ENCODE results near the gene ROBO1. TPM values are rescaled to one million over a fixed set of nuclear protein-coding genes. Genes with fewer than 3 reads are reported as not detected.

The ROBO1 gene
- total RNA-seq, 2 experiments from 2014 or later = 0.36 to 0.69 TPM

- no peak overlapping the region for H3K27ac ChIP-seq (ENCODE audit: low read depth in 1 of 2, low read length in 2 of 2)
- Mint-ChIP-seq H3K4me3 (no peak overlapping the region), H3K27ac (no peak overlapping the region), H3K9me3 (no peaks in the 10 kb centered on the region), H3K4me1 (ENCODE audit: low read depth) (no peaks in the 10 kb centered on the region), H3K36me3 (ENCODE audit: low read depth) (no peaks in the 10 kb centered on the region), H3K27me3 (no peaks in the 10 kb centered on the region)
- H3K4me1 ChIP-seq (ENCODE audit: insufficient read depth, low read length) = no peaks in the 10 kb centered on the region
- no peak for TF ChIP-seq CTCF (IDR thresholded peaks at IDR 0.05)
- intact Hi-C loops (cut with DNase I, micrococcal nuclease) = no loop called here
- no peak for DNase-seq
- ChIA-PET POLR2A (no interaction called here), CTCF (no interaction called here)
- peaks cover 0 to 9% of the 10 kb centered on the region in 2 experiments for H3K9me3 ChIP-seq (ENCODE audit: control insufficient read depth in 1 of 2, insufficient read depth in 1 of 2, low read length in 2 of 2)
- ATAC-seq (ENCODE audit: poor library complexity) = no peak
- no peak overlapping the region for H3K4me3 ChIP-seq (ENCODE audit: low read length)
- H3K27me3 ChIP-seq (ENCODE audit: control insufficient read depth in 1 of 2, insufficient read depth in 2 of 2, low read length in 2 of 2) = no peaks in the 10 kb centered on the region
- no peaks in the 10 kb centered on the region for H3K36me3 ChIP-seq (ENCODE audit: insufficient read depth, low read length)
Observed at GRCh38 chr3:78911394-78911793, 856.4 kb downstream of the ROBO1 start.

GRCh38 chr3:78908236-78908635 is 859.6 kb downstream of the ROBO1 start:
- Histone ChIP-seq H3K4me1 (ENCODE audit: insufficient read depth, low read length) (no peaks in the 10 kb centered on the region), H3K27ac (ENCODE audit: low read depth in 1 of 2, low read length in 2 of 2) (no peak overlapping the region), H3K27me3 (ENCODE audit: control insufficient read depth in 1 of 2, insufficient read depth in 2 of 2, low read length in 2 of 2) (no peaks in the 10 kb centered on the region), H3K36me3 (ENCODE audit: insufficient read depth, low read length) (no peaks in the 10 kb centered on the region), H3K9me3 (ENCODE audit: control insufficient read depth in 1 of 2, insufficient read depth in 1 of 2, low read length in 2 of 2) (no peaks in the 10 kb centered on the region), H3K4me3 (ENCODE audit: low read length) (no peak overlapping the region)
- ChIA-PET POLR2A (no interaction called here), CTCF (no interaction called here)
- Mint-ChIP-seq H3K9me3 (no peaks in the 10 kb centered on the region), H3K4me3 (no peak overlapping the region), H3K27me3 (no peaks in the 10 kb centered on the region), H3K36me3 (ENCODE audit: low read depth) (no peaks in the 10 kb centered on the region), H3K4me1 (ENCODE audit: low read depth) (no peaks in the 10 kb centered on the region), H3K27ac (no peak overlapping the region)
- intact Hi-C loops (cut with DNase I, micrococcal nuclease) = no loop called here
- TF ChIP-seq CTCF (IDR thresholded peaks at IDR 0.05) = no peak
- no peak for DNase-seq
- ATAC-seq (ENCODE audit: poor library complexity) = no peak

GRCh38 chr3:78907367-78907766 is 860.4 kb downstream of the ROBO1 start:
- DNase-seq (no peak), ATAC-seq (ENCODE audit: poor library complexity) (no peak)
- H3K27ac Mint-ChIP-seq = no peak overlapping the region
- no peak for TF ChIP-seq CTCF (IDR thresholded peaks at IDR 0.05)
- no peak overlapping the region for H3K4me3 ChIP-seq (ENCODE audit: low read length)
- ChIA-PET POLR2A (no interaction called here), CTCF (no interaction called here)
- H3K9me3 Mint-ChIP-seq = no peaks in the 10 kb centered on the region
- no peaks in the 10 kb centered on the region for H3K4me1 Mint-ChIP-seq (ENCODE audit: low read depth)
- intact Hi-C loops (cut with DNase I, micrococcal nuclease) = no loop called here
- H3K27ac ChIP-seq (ENCODE audit: low read depth in 1 of 2, low read length in 2 of 2) = no peak overlapping the region
- no peaks in the 10 kb centered on the region for H3K4me1 ChIP-seq (ENCODE audit: insufficient read depth, low read length)
- H3K36me3 Mint-ChIP-seq (ENCODE audit: low read depth) = no peaks in the 10 kb centered on the region
- H3K4me3 Mint-ChIP-seq = no peak overlapping the region
- H3K27me3 ChIP-seq (ENCODE audit: control insufficient read depth in 1 of 2, insufficient read depth in 2 of 2, low read length in 2 of 2) = no peaks in the 10 kb centered on the region
- H3K36me3 ChIP-seq (ENCODE audit: insufficient read depth, low read length) = no peaks in the 10 kb centered on the region
- peaks cover 0 to 3% of the 10 kb centered on the region in 2 experiments for H3K9me3 ChIP-seq (ENCODE audit: control insufficient read depth in 1 of 2, insufficient read depth in 1 of 2, low read length in 2 of 2)
- no peaks in the 10 kb centered on the region for H3K27me3 Mint-ChIP-seq

Measured in CD4-positive, alpha-beta T cell (primary cell).